Upper lobe of right lung (tissue), 1 donor: ENCODE results near the gene ANKRD63. TPM values are rescaled to one million over a fixed set of nuclear protein-coding genes. Genes with fewer than 3 reads are reported as not detected.

ENCODE experiments used
- ATAC-seq: fragments of 200-7000 bp; cut with Tn5 transposase; one replicate; pipeline ENCODE4 v1.9.1; 2020; ENCODE audit warnings: mild to moderate bottlenecking, moderate library complexity
- DNase-seq: peaks from one replicate; pipeline ENCODE4 v3.0.0-alpha.2; 2020
- H3K27ac ChIP-seq: fragments of 200-600 bp; one replicate; pipeline ENCODE4 v1.8.0; 2022
- H3K27me3 ChIP-seq: fragments of 200-600 bp; one replicate; pipeline ENCODE4 v1.8.0; 2022; ENCODE audit warnings: mild to moderate bottlenecking
- H3K36me3 ChIP-seq: fragments of 200-600 bp; one replicate; pipeline ENCODE4 v1.8.0; 2022
- H3K4me1 ChIP-seq: fragments of 200-600 bp; one replicate; pipeline ENCODE4 v1.8.0; 2022
- H3K4me3 ChIP-seq: fragments of 200-600 bp; one replicate; pipeline ENCODE4 v1.8.0; 2022; ENCODE audit warnings: mild to moderate bottlenecking
- H3K9me3 ChIP-seq: fragments of 200-600 bp; one replicate; pipeline ENCODE4 v1.8.0; 2022
- CTCF ChIP-seq: fragments of 200-600 bp; IDR thresholded peaks from one replicate; pipeline ENCODE4 v1.8.0; 2022; ENCODE audit warnings: antibody characterized with exemption
- intact Hi-C: fragments of 100-400 bp; cut with DNase I; formaldehyde crosslinking; loops from one replicate; pipeline ENCODE4 v1.11.0; 2022
- total RNA-seq: library from RNA; stranded (reverse); fragmentation: NEBNext Ultra II Directional; extraction: Animal tissue kit (Norgen Biotek cat#: 25700); gene quantifications from one replicate; pipeline ENCODE4 v1.2.1, GENCODE V29; 2021
- donor health status: DM: no; HTN: yes; CAD: no; lungs with severe emphysema.

Gene ANKRD63
- total RNA-seq, 1 donor from 2014 or later: not detected

GRCh38 chr15:40235201-40235885, 47.5 kb downstream of the ANKRD63 start:
- ATAC-seq (peak; percentile 46), DNase-seq (peak; percentile 45)
- intact Hi-C loops: no loop called here
- H3K4me1 ChIP-seq: no peaks in the 10 kb centered on the region
- no peak overlapping the region for H3K4me3 ChIP-seq
- H3K36me3 ChIP-seq: no peaks in the 10 kb centered on the region
- no peak overlapping the region for H3K27ac ChIP-seq
- no peaks in the 10 kb centered on the region for H3K9me3 ChIP-seq
- H3K27me3 ChIP-seq: peaks cover 9% of the 10 kb centered on the region
- no peak for TF ChIP-seq CTCF

- no peaks in the 10 kb centered on the region for H3K9me3 ChIP-seq
- peaks cover 3% of the 10 kb centered on the region for H3K27me3 ChIP-seq
- intact Hi-C loops: no loop called here
- H3K4me1 ChIP-seq: no peaks in the 10 kb centered on the region
- no peak for TF ChIP-seq CTCF
- H3K4me3 ChIP-seq: no peak overlapping the region
- H3K27ac ChIP-seq: no peak overlapping the region
- ATAC-seq (no peak), DNase-seq (peak; percentile 46)
- H3K36me3 ChIP-seq: no peaks in the 10 kb centered on the region
Observed at GRCh38 chr15:40234783-40235182, 48.1 kb downstream of the ANKRD63 start.

- ATAC-seq: peak; percentile 56
- intact Hi-C loops: no loop called here
- no peak overlapping the region for H3K4me3 ChIP-seq
- no peaks in the 10 kb centered on the region for H3K4me1 ChIP-seq
- H3K27ac ChIP-seq: no peak overlapping the region
- no peak for TF ChIP-seq CTCF
- H3K27me3 ChIP-seq: no peaks in the 10 kb centered on the region
- H3K36me3 ChIP-seq: no peaks in the 10 kb centered on the region
- DNase-seq: peak; percentile 56
- no peaks in the 10 kb centered on the region for H3K9me3 ChIP-seq
Observed at GRCh38 chr15:40233727-40234577, 48.9 kb downstream of the ANKRD63 start.

GRCh38 chr15:40232625-40233070, 50.2 kb downstream of the ANKRD63 start:
- no peak for TF ChIP-seq CTCF
- H3K27ac ChIP-seq: no peak overlapping the region
- no peak overlapping the region for H3K4me3 ChIP-seq
- H3K27me3 ChIP-seq: no peaks in the 10 kb centered on the region
- H3K36me3 ChIP-seq: no peaks in the 10 kb centered on the region
- no peaks in the 10 kb centered on the region for H3K9me3 ChIP-seq
- intact Hi-C loops: no loop called here
- H3K4me1 ChIP-seq: no peaks in the 10 kb centered on the region
- DNase-seq (no peak), ATAC-seq (peak; percentile 40)

Other genes with a start within 250 kb of the ANKRD63 start
- 132 TPM for gene SRP14, start 243.9 kb downstream of the ANKRD63 start, total RNA-seq
- 15.4 TPM for gene BMF, start 174.2 kb downstream of the ANKRD63 start, total RNA-seq
- 1.8 TPM for gene BUB1B, start 122.0 kb downstream of the ANKRD63 start, total RNA-seq
- 5.7 TPM for gene PAK6, start 44.0 kb downstream of the ANKRD63 start, total RNA-seq
- gene PLCB2, start 24.9 kb upstream of the ANKRD63 start, total RNA-seq: 61.2 TPM
- gene INAFM2, start 40.6 kb upstream of the ANKRD63 start, total RNA-seq: 39.5 TPM
- gene CCDC9B, start 57.9 kb upstream of the ANKRD63 start, total RNA-seq: 72.5 TPM
- not detected for gene PHGR1, start 68.0 kb upstream of the ANKRD63 start, total RNA-seq
- 6.5 TPM for gene DISP2, start 75.2 kb upstream of the ANKRD63 start, total RNA-seq
- 18.1 TPM for gene KNSTRN, start 99.7 kb upstream of the ANKRD63 start, total RNA-seq
- 115 TPM for gene IVD, start 122.7 kb upstream of the ANKRD63 start, total RNA-seq
- 29.8 TPM for gene BAHD1, start 157.9 kb upstream of the ANKRD63 start, total RNA-seq
- 14.1 TPM for gene CHST14, start 187.9 kb upstream of the ANKRD63 start, total RNA-seq